Stomach (tissue), 19 donors: Measurements from ENCODE around the gene OR5A2. TPM values are rescaled to one million over a fixed set of nuclear protein-coding genes. Genes with fewer than 3 reads are reported as not detected.

Experiments
- DNase-seq, 2 donors: peaks; one replicate each; pipeline versions ENCODE4 v3.0.0 to v3.0.0-alpha.2; 2013 to 2019
- H3K27ac ChIP-seq, 5 donors: fragments of 200-600 bp in 4 of 5; sonication (generic) in 4 of 5; one replicate each; pipeline ENCODE4 v1.5.1; 2013 to 2019; ENCODE audit warnings: mild to moderate bottlenecking in 1 of 5, moderate library complexity in 1 of 5
- H3K27me3 ChIP-seq, 3 donors: fragments of 200-600 bp; sonication (generic); one replicate each; pipeline ENCODE4 v1.5.1; 2017 to 2019; ENCODE audit warnings: mixed run types in 1 of 3
- H3K36me3 ChIP-seq, 4 donors: fragments of 200-600 bp; sonication (generic); 1 replicate in 3 of 4; 2 replicates in 1 of 4; pipeline ENCODE4 v1.5.1; 2016 to 2019
- H3K4me1 ChIP-seq, 4 donors: fragments of 200-600 bp; sonication (generic); one replicate each; pipeline ENCODE4 v1.5.1; 2016 to 2019
- H3K4me3 ChIP-seq, 4 donors: fragments of 200-600 bp; sonication (generic) in 3 of 4; one replicate each; pipeline ENCODE4 v1.5.1; 2016 to 2019; ENCODE audit warnings: mild to moderate bottlenecking in 1 of 4
- H3K9me3 ChIP-seq, 4 donors: fragments of 200-600 bp; sonication (generic); one replicate each; pipeline ENCODE4 v1.5.1; 2016 to 2019
- CTCF ChIP-seq, 7 experiments: fragments of 450-650 bp in 4 of 7; fragments of 200-600 bp in 3 of 7; sonication (generic) in 3 of 7; IDR thresholded peaks; one replicate each; pipeline ENCODE4 v1.5.1; 2016 to 2019; ENCODE audit warnings: antibody characterized with exemption in 7 of 7, control low read depth in 2 of 7, mild to moderate bottlenecking in 1 of 7
- EP300 ChIP-seq: sonication (generic); formaldehyde crosslinking; IDR thresholded peaks from one replicate; pipeline ENCODE4 v1.6.1; 2017; ENCODE audit warnings: antibody characterized with exemption
- POLR2A ChIP-seq, 4 donors: fragments of 450-650 bp; IDR thresholded peaks; one replicate each; pipeline ENCODE4 v1.6.1; 2016; ENCODE audit warnings: antibody characterized with exemption in 4 of 4, control low read depth in 2 of 4, mild to moderate bottlenecking in 1 of 4, moderate library complexity in 1 of 4
- POLR2AphosphoS5 ChIP-seq, 3 donors: sonication (generic); formaldehyde crosslinking; IDR thresholded peaks; one replicate each; pipeline ENCODE4 v1.6.1; 2016; ENCODE audit warnings: antibody characterized with exemption in 3 of 3
- WGBS, 5 donors: extraction: QIAGEN DNeasy Blood & Tissue Kit in 3 of 5; methylation state at CpG; one replicate each; pipeline versions ENCODE4 v1.1.5 to v1.1.7; 2013 to 2018; 5-methylcytosine and 5-hydroxymethylcytosine counted together
- intact Hi-C: fragments of 100-400 bp; cut with DNase I; formaldehyde crosslinking; loops from one replicate; pipeline ENCODE4 v1.15.1; 2023; ENCODE audit warnings: low total_unique reads
- long read RNA-seq, 10 donors: transcript quantifications; one replicate each; lab custom pipeline, GENCODE V29; 2026
- polyA plus RNA-seq, 3 donors: library from polyadenylated mRNA; stranded (reverse); fragments of 200-250 nt; gene quantifications; one replicate each; pipeline ENCODE4 v1.2.3, GENCODE V29; 2013
- total RNA-seq, 5 donors: library from RNA; depleted of rRNA; stranded (reverse); fragments of >200 nt; gene quantifications; one replicate each; pipeline versions ENCODE4 v1.1.0 to v1.2.3, GENCODE V29; 2014 to 2016
- donor health status: healthy with polysubstance abuse.
- donor health status: Bipolar disorder and iron deficiency.
- donor health status: healthy.

The OR5A2 gene
- not detected for total RNA-seq
- not detected for polyA plus RNA-seq
- long read RNA-seq, donor 1: 0 reads
- long read RNA-seq, donor 2: 0 reads
- long read RNA-seq, donor 3: 0 reads
- long read RNA-seq, donor 4: 0 reads
- long read RNA-seq, donor 5: 0 reads
- long read RNA-seq, donor 6: 0 reads
- long read RNA-seq, donor 7: 0 reads
- long read RNA-seq, donor 8: 0 reads
- long read RNA-seq, donor 9: 0 reads
- long read RNA-seq, donor 10: 0 reads

- intact Hi-C loops: no loop called here
- Histone ChIP-seq H3K4me3 (no peak within 1 kb of the TSS), H3K9me3 (no peaks in the 10 kb centered on the region), H3K27me3 (no peaks in the 10 kb centered on the region), H3K4me1 (no peaks in the 10 kb centered on the region), H3K36me3 (no peaks in the 10 kb centered on the region), H3K27ac (no peak within 1 kb of the TSS)
- WGBS, 5 donors: 58 to 71% (median 61%) methylated on average over 5 of the region's 5 CpGs
- peak in 1 of 2 donors; percentile 13 for DNase-seq
- TF ChIP-seq POLR2AphosphoS5 (IDR thresholded peaks at IDR 0.05) (no peak), POLR2A (IDR thresholded peaks at IDR 0.05) (no peak), EP300 (no peak), CTCF (IDR thresholded peaks at IDR 0.05) (no peak)
Measured at GRCh38 chr11:59426361-59427067, at the start of gene OR5A2. TSS of gene OR5A2 (minus strand) at chr11:59426413. CDS start at chr11:59422953, 3,460 bp downstream.

- Histone ChIP-seq H3K4me3 (no peak overlapping the region), H3K36me3 (no peaks in the 10 kb centered on the region), H3K27me3 (no peaks in the 10 kb centered on the region), H3K9me3 (no peaks in the 10 kb centered on the region), H3K27ac (no peak overlapping the region), H3K4me1 (no peaks in the 10 kb centered on the region)
- intact Hi-C loops: no loop called here
- WGBS, 5 donors: 68 to 76% (median 74%) methylated on average over 9 of the region's 9 CpGs
- no peak for TF ChIP-seq POLR2AphosphoS5 (IDR thresholded peaks at IDR 0.05)
- TF ChIP-seq EP300: no peak
- TF ChIP-seq POLR2A (IDR thresholded peaks at IDR 0.05): no peak
- TF ChIP-seq CTCF (IDR thresholded peaks at IDR 0.05): no peak
- peak in 1 of 2 donors; percentile 12 for DNase-seq
Measured at GRCh38 chr11:59475176-59475575, 49.0 kb upstream of the OR5A2 start.

GRCh38 chr11:59473015-59473414 lies 46.8 kb upstream of the OR5A2 start, which contains the start of gene OR4D10:
TSS of gene OR4D10 (plus strand) at chr11:59473315. CDS start at chr11:59477430, 4,115 bp downstream.
- H3K4me1 ChIP-seq: no peaks in the 10 kb centered on the region
- H3K27me3 ChIP-seq: no peaks in the 10 kb centered on the region
- no peaks in the 10 kb centered on the region for H3K9me3 ChIP-seq
- DNase-seq: no peak
- H3K36me3 ChIP-seq: no peaks in the 10 kb centered on the region
- no peak within 1 kb of the TSS for H3K4me3 ChIP-seq
- intact Hi-C loops: no loop called here
- H3K27ac ChIP-seq: no peak within 1 kb of the TSS
- TF ChIP-seq POLR2A (IDR thresholded peaks at IDR 0.05) (no peak), POLR2AphosphoS5 (IDR thresholded peaks at IDR 0.05) (no peak), EP300 (no peak), CTCF (IDR thresholded peaks at IDR 0.05) (no peak)

GRCh38 chr11:59463190-59463641 lies 37.0 kb upstream of the OR5A2 start:
- 36 to 44% (median 41%) methylated on average over 5 of the region's 5 CpGs for WGBS, 5 donors
- intact Hi-C loops: no loop called here
- H3K27ac ChIP-seq: no peak overlapping the region
- no peaks in the 10 kb centered on the region for H3K4me1 ChIP-seq
- H3K27me3 ChIP-seq: no peaks in the 10 kb centered on the region
- no peaks in the 10 kb centered on the region for H3K9me3 ChIP-seq
- no peak overlapping the region for H3K4me3 ChIP-seq
- H3K36me3 ChIP-seq: no peaks in the 10 kb centered on the region
- DNase-seq: peak in 1 of 2 donors; percentile 47
- no peak for TF ChIP-seq EP300
- no peak for TF ChIP-seq CTCF (IDR thresholded peaks at IDR 0.05)
- TF ChIP-seq POLR2A (IDR thresholded peaks at IDR 0.05): no peak
- no peak for TF ChIP-seq POLR2AphosphoS5 (IDR thresholded peaks at IDR 0.05)
